K562 (cell line): ENCODE measurements around the gene TAC3. TPM values are rescaled to one million over a fixed set of nuclear protein-coding genes. Genes with fewer than 3 reads are reported as not detected.

ENCODE experiments used
- ATAC-seq: fragments of 200-7000 bp; cut with Tn5 transposase; 3 replicates; pipeline ENCODE4 v1.9.1; 2020; ENCODE audit warnings: moderate library complexity
- BruUV-seq: library from RNA; stranded (reverse); fragments of 400-500 nt; replicated peaks from 2 replicates; lab custom pipeline; 2021; lab: Mats Ljungman, UMichigan
- CTCF ChIA-PET: fragments of 300-600 bp; formaldehyde crosslinking; extraction: SDS; loops from one replicate; lab custom pipeline; 2021; ENCODE audit warnings: low intra/inter-chr PET ratio; lab: Yijun Ruan, JAX
- POLR2A ChIA-PET: fragments of 300-600, 350-650 bp; sonication (Branson Sonifier 250); formaldehyde crosslinking; extraction: SDS; loops from one replicate; lab custom pipeline; 2021; ENCODE audit warnings: antibody characterized with exemption, inconsistent platforms; lab: Yijun Ruan, JAX
- DNase-seq, 4 experiments: peaks; one replicate each; pipeline versions ENCODE4 v3.0.0 to v3.0.0-alpha.2; 2011 to 2018; ENCODE audit warnings: low spot score in 3 of 4, mixed read lengths in 3 of 4; ENCODE audit errors: extremely low read depth in 1 of 4
- FAIRE-seq: peaks from 2 replicates; lab custom pipeline; 2011; peaks lifted over from hg19 to GRCh38; lab: Jason Lieb, UNC
- H2AFZ ChIP-seq: 2 replicates; pipeline ENCODE4 v1.6.0; 2011; ENCODE audit warnings: low read depth, low read length, control low read depth, inconsistent platforms
- H3K27ac ChIP-seq: fragments of 200-600 bp; 3 replicates; pipeline ENCODE4 v1.8.0; 2011; ENCODE audit warnings: low read depth, mild to moderate bottlenecking, control low read depth, inconsistent platforms, low read length, moderate library complexity, mixed read lengths; ENCODE audit errors: extremely low read depth
- H3K27me3 ChIP-seq, 2 experiments: fragments of 300-600 bp in 1 of 2; 2 replicates in 1 of 2; 3 replicates in 1 of 2; pipeline versions ENCODE4 v1.6.0 to v1.8.0; 2011; ENCODE audit warnings: inconsistent platforms in 2 of 2, low read length in 2 of 2, mild to moderate bottlenecking in 1 of 2, mixed read lengths in 1 of 2, moderate library complexity in 1 of 2; ENCODE audit not compliant: control insufficient read depth in 2 of 2, insufficient read depth in 2 of 2
- H3K36me3 ChIP-seq: fragments of 300-600 bp; 3 replicates; pipeline ENCODE4 v1.8.0; 2011; ENCODE audit warnings: mild to moderate bottlenecking, low read length, inconsistent platforms; ENCODE audit not compliant: control insufficient read depth, insufficient read depth
- H3K4me1 ChIP-seq, 2 experiments: fragments of 200-600 bp in 1 of 2; replicated peaks in 1 of 2; 2 replicates in 1 of 2; 3 replicates in 1 of 2; pipeline versions ENCODE4 v1.5.1 to v1.8.0; 2011; ENCODE audit warnings: inconsistent platforms in 2 of 2, low read length in 2 of 2, mild to moderate bottlenecking in 1 of 2, mixed read lengths in 1 of 2, moderate library complexity in 1 of 2; ENCODE audit not compliant: control insufficient read depth in 2 of 2, insufficient read depth in 2 of 2
- H3K4me2 ChIP-seq: 2 replicates; pipeline ENCODE4 v1.6.1; 2011; ENCODE audit warnings: low read length, control low read depth, inconsistent platforms, mixed read lengths; ENCODE audit not compliant: insufficient read depth
- H3K4me3 ChIP-seq: fragments of 200-600 bp; sonication (generic), shearing (Covaris generic); 2 replicates; pipeline ENCODE4 v1.5.1; 2016; ENCODE audit warnings: control low read depth, inconsistent platforms
- H3K79me2 ChIP-seq: fragments of 200-600 bp; 3 replicates; pipeline ENCODE4 v1.8.0; 2011; ENCODE audit warnings: low read length, inconsistent platforms; ENCODE audit not compliant: control insufficient read depth, insufficient read depth
- H3K9ac ChIP-seq, 2 experiments: 2 replicates each; pipeline versions ENCODE4 v1.6.0 to v1.6.1; 2011; ENCODE audit warnings: low read depth in 2 of 2, low read length in 2 of 2, control low read depth in 1 of 2, inconsistent platforms in 1 of 2, mild to moderate bottlenecking in 1 of 2, mixed read lengths in 1 of 2; ENCODE audit not compliant: insufficient read depth in 1 of 2
- H3K9me1 ChIP-seq: one replicate; pipeline ENCODE4 v1.6.0; 2011; ENCODE audit warnings: inconsistent platforms, mild to moderate bottlenecking, low read length, moderate library complexity; ENCODE audit not compliant: control insufficient read depth, insufficient read depth
- H3K9me3 ChIP-seq: replicated peaks from 2 replicates; pipeline ENCODE4 v1.5.1; 2011; ENCODE audit warnings: low read depth, low read length, inconsistent platforms; ENCODE audit not compliant: control insufficient read depth, insufficient read depth
- H4K20me1 ChIP-seq: replicated peaks from 2 replicates; pipeline ENCODE4 v1.6.1; 2011; ENCODE audit warnings: low read length, inconsistent platforms, mixed read lengths; ENCODE audit not compliant: control insufficient read depth, insufficient read depth
- CBX2 ChIP-seq: fragments of 200-600 bp; sonication (generic); IDR thresholded peaks from one replicate; pipeline ENCODE4 v1.6.1; 2012; ENCODE audit warnings: mild to moderate bottlenecking, low read length, inconsistent platforms; ENCODE audit not compliant: insufficient read depth, poor library complexity, severe bottlenecking
- FUS ChIP-seq: fragments of 200-400 bp; formaldehyde crosslinking; optimal IDR thresholded peaks from 2 replicates; pipeline ENCODE3; 2017; ENCODE audit warnings: low read depth, low read length
- MBD2 ChIP-seq: sonication (generic); IDR thresholded peaks from 2 replicates; pipeline ENCODE4 v1.6.1; 2016; ENCODE audit warnings: low read depth, borderline replicate concordance
- SIN3A ChIP-seq, 2 experiments: fragments of 150-350 bp in 1 of 2; IDR thresholded peaks; 2 replicates each; pipeline ENCODE4 v1.6.1; 2011 to 2016; ENCODE audit warnings: borderline replicate concordance in 2 of 2, low read depth in 2 of 2, low read length in 2 of 2, mild to moderate bottlenecking in 2 of 2, moderate library complexity in 2 of 2; ENCODE audit not compliant: control insufficient read depth in 1 of 2
- ZBTB17 ChIP-seq: fragments of 450-650 bp; formaldehyde crosslinking; IDR thresholded peaks from 2 replicates; pipeline ENCODE4 v1.4.0; 2020; ENCODE audit warnings: mild to moderate bottlenecking
- ZNF589 ChIP-seq: fragments of 200-800 bp; sonication (Bioruptor generic); IDR thresholded peaks from 2 replicates; pipeline ENCODE4 v1.6.1; 2016; ENCODE audit warnings: low read depth, missing genetic modification characterization, missing compliant biosample characterization
- WGBS: fragments of 100-300 bp; shearing (Covaris generic); methylation state at CpG from one replicate; pipeline ENCODE4 v1.1.6; 2016; ENCODE audit warnings: low coverage, mixed read lengths; ENCODE audit not compliant: insufficient coverage; ENCODE audit errors: missing lambda C conversion rate; 5-methylcytosine and 5-hydroxymethylcytosine counted together
- in situ Hi-C: fragments of 300-500 bp; cut with MboI; formaldehyde crosslinking; loops from 4 replicates; pipeline ENCODE4 v1.15.0; 2018; ENCODE audit warnings: inconsistent platforms, mixed read lengths
- intact Hi-C: fragments of 100-400 bp; cut with micrococcal nuclease; formaldehyde crosslinking; loops from 2 replicates; pipeline ENCODE4 v1.14.2; 2022
- polyA plus RNA-seq, 8 experiments: library from polyadenylated mRNA; depleted of rRNA in 4 of 8; stranded (reverse) in 5 of 8; unstranded in 3 of 8; fragments of >200 nt; fragmentation: Nextera tagmentation in 2 of 8; fragmentation: Illumina TruSeq in 1 of 8; extraction: Ambion mirVana in 2 of 8; extraction: Trizol in 1 of 8; gene quantifications; 2 replicates each; pipeline versions ENCODE4 v1.2.1 to v1.2.3, GENCODE V29; 2011 to 2014; ENCODE audit warnings: inconsistent platforms in 1 of 8, missing spikeins in 1 of 8
- total RNA-seq, 7 experiments: library from RNA; depleted of rRNA in 6 of 7; stranded (reverse); fragments of >200 nt in 6 of 7; fragmentation: Illumina TruSeq in 2 of 7; extraction: Trizol in 2 of 7; gene quantifications; 2 replicates each; pipeline versions ENCODE4 v1.2.1 to v1.2.3, GENCODE V29; 2011 to 2021; ENCODE audit warnings: low replicate concordance in 1 of 7
- TF ChIP-seq, protein P1 (sequence below), 3 experiments: fragments of 200-800 bp in 1 of 3; sonication (Bioruptor generic) in 1 of 3; sonication (generic) in 1 of 3; formaldehyde crosslinking in 1 of 3; IDR thresholded peaks; 2 replicates each; pipeline versions ENCODE4 v1.6.1 to v1.8.0; 2016 to 2022; ENCODE audit warnings: mild to moderate bottlenecking in 2 of 3, missing compliant biosample characterization in 2 of 3, missing genetic modification characterization in 2 of 3, missing genetic modification reagents in 1 of 3
- TF ChIP-seq, protein P2 (sequence below): sonication (generic); formaldehyde crosslinking; IDR thresholded peaks from 2 replicates; pipeline ENCODE4 v1.9.0; 2022; ENCODE audit warnings: mild to moderate bottlenecking, missing genetic modification reagents
- TF ChIP-seq, protein P3 (sequence below): conservative IDR thresholded peaks from 2 replicates; pipeline ENCODE4 v1.6.1; 2011; ENCODE audit warnings: low read depth, mild to moderate bottlenecking, low read length; ENCODE audit not compliant: control insufficient read depth

TAC3 gene
- total and polyA plus RNA-seq, 9 of the 15 experiments (the other 6 are each of a cell fraction or from before 2014, with no cell fraction given) = 0.29 to 2.8 (median 1.4) TPM

DNA sequence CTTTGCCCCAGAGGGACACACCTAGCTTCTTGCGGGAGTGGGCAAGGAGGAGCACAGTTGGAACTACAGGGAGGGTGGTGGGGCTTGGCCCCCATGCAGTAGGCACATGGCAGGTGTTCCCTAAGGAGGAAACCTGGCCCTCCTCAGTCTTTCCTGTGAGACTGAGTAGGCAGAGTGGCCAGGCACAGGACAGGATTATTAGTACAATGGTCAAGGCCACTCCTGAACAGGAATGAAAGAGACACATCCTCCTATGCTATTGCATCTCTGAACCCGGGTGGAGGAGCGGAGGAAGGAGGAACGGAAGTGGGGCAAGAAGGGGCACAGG lies 32.8 kb upstream of the TAC3 start:
- H3K4me1 ChIP-seq = peaks cover 0 to 3% of the 10 kb centered on the region in 2 experiments; a peak in 1 of 5 replicates
- peaks cover 4% of the 10 kb centered on the region in 2 experiments; a peak in 3 of 5 replicates for H3K27me3 ChIP-seq
- in situ Hi-C loops = no loop called here
- no peak overlapping the region for H3K4me2 ChIP-seq
- no peaks in the 10 kb centered on the region for H3K9me1 ChIP-seq
- no peak for FAIRE-seq
- no peaks in the 10 kb centered on the region for H3K36me3 ChIP-seq
- H2AFZ ChIP-seq = no peak overlapping the region
- ATAC-seq = no peak
- H3K4me3 ChIP-seq = no peak overlapping the region
- WGBS = 21% methylated on average over 3 of the region's 4 CpGs
- H4K20me1 ChIP-seq = no peaks in the 10 kb centered on the region
- no peaks in the 10 kb centered on the region for H3K9me3 ChIP-seq
- POLR2A ChIA-PET = interaction anchor here (1.1 to 4.9 kb wide), 2 partner anchors 12 to 14 kb away, joined by 3 to 18 read pairs; no protein-coding TSS in a partner anchor
- no peak overlapping the region for H3K9ac ChIP-seq
- intact Hi-C loops = no loop called here
- H3K27ac ChIP-seq = no peak overlapping the region
- H3K79me2 ChIP-seq = no peaks in the 10 kb centered on the region
- TF ChIP-seq CBX2 (no peak), MBD2 (no peak), ZNF589 (CRISPR knock-in tag) (no peak), ZBTB17 (CRISPR knock-in tag) (no peak), FUS (no peak), SIN3A (IDR thresholded peaks at IDR 0.05; ENCODE audit: borderline replicate concordance in 2 of 2, control insufficient read depth in 1 of 2, low read depth in 2 of 2, low read length in 2 of 2) (no peak)
- TF ChIP-seq, protein P1, sequence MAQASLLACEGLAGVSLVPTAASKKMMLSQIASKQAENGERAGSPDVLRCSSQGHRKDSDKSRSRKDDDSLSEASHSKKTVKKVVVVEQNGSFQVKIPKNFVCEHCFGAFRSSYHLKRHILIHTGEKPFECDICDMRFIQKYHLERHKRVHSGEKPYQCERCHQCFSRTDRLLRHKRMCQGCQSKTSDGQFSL (CRISPR knock-in tag; IDR thresholded peaks at IDR 0.05) = no peak
- TF ChIP-seq, protein P1 (tag; IDR thresholded peaks at IDR 0.05) = no peak
- TF ChIP-seq, protein P2, sequence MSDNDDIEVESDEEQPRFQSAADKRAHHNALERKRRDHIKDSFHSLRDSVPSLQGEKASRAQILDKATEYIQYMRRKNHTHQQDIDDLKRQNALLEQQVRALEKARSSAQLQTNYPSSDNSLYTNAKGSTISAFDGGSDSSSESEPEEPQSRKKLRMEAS (CRISPR knock-in tag) = no peak
- TF ChIP-seq, protein P3, sequence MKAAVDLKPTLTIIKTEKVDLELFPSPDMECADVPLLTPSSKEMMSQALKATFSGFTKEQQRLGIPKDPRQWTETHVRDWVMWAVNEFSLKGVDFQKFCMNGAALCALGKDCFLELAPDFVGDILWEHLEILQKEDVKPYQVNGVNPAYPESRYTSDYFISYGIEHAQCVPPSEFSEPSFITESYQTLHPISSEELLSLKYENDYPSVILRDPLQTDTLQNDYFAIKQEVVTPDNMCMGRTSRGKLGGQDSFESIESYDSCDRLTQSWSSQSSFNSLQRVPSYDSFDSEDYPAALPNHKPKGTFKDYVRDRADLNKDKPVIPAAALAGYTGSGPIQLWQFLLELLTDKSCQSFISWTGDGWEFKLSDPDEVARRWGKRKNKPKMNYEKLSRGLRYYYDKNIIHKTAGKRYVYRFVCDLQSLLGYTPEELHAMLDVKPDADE = no peak
- BruUV-seq = no TSS peak
- CTCF ChIA-PET = no interaction called here
- no peak for DNase-seq
